Measurements from ENCODE around the gene PARD3B. TPM values are rescaled to one million over a fixed set of nuclear protein-coding genes. Genes with fewer than 3 reads are reported as not detected.

PARD3B gene
- polyA plus RNA-seq, 3 donors, result not detected

- Histone ChIP-seq H3K4me2 (replicated peaks; ENCODE audit: extremely low read depth, low read length, poor library complexity, severe bottlenecking) (no peak overlapping the region), H3K36me3 (replicated peaks in 1 of 2; ENCODE audit: control insufficient read depth in 1 of 2, insufficient read depth in 2 of 2, low read length in 2 of 2) (no peaks in the 10 kb centered on the region), H3K4me3 (replicated peaks in 1 of 3; ENCODE audit: low read depth in 2 of 3, low read length in 3 of 3) (no peak overlapping the region), H3K4me1 (ENCODE audit: control insufficient read depth in 1 of 2, insufficient read depth in 2 of 2, low read length in 2 of 2) (no peaks in the 10 kb centered on the region), H3K9me3 (replicated peaks in 1 of 2; ENCODE audit: control insufficient read depth in 1 of 2, insufficient read depth in 1 of 2, low read length in 2 of 2) (no peaks in the 10 kb centered on the region), H3K27ac (ENCODE audit: low read depth in 1 of 2, low read length in 2 of 2) (no peak overlapping the region), H4K20me1 (ENCODE audit: insufficient read depth, low read length) (no peaks in the 10 kb centered on the region), H3K9ac (ENCODE audit: insufficient read depth, low read length, poor library complexity, severe bottlenecking) (no peak overlapping the region), H3K79me2 (ENCODE audit: insufficient read depth, low read length) (no peaks in the 10 kb centered on the region), H2AFZ (ENCODE audit: insufficient read depth, low read depth, low read length, poor library complexity, severe bottlenecking) (no peak overlapping the region), H3K27me3 (ENCODE audit: control insufficient read depth in 2 of 2, insufficient read depth in 2 of 2, low read length in 2 of 2) (no peaks in the 10 kb centered on the region)
- intact Hi-C loops (cut with micrococcal nuclease), result no loop called here
- peaks cover 0 to 12% (median 8%) of the 10 kb centered on the region in 7 donors for H3K9me3 Mint-ChIP-seq
- TF ChIP-seq CTCF (IDR thresholded peaks at IDR 0.05), result no peak
- WGBS (ENCODE audit: insufficient coverage), result no CpG with 5 or more reads among the region's 1 CpG
- DNase-seq, result no peak
- no peak overlapping the region for H3K27ac Mint-ChIP-seq
- no peaks in the 10 kb centered on the region for H3K36me3 Mint-ChIP-seq
- no peak overlapping the region for H3K4me3 Mint-ChIP-seq
- H3K27me3 Mint-ChIP-seq (ENCODE audit: low read depth in 3 of 3), result no peaks in the 10 kb centered on the region
- peaks cover 6% of the 10 kb centered on the region for H3K4me1 Mint-ChIP-seq
Observed at GRCh38 chr2:205292665-205293295, 747.5 kb downstream of the PARD3B start.

DNA sequence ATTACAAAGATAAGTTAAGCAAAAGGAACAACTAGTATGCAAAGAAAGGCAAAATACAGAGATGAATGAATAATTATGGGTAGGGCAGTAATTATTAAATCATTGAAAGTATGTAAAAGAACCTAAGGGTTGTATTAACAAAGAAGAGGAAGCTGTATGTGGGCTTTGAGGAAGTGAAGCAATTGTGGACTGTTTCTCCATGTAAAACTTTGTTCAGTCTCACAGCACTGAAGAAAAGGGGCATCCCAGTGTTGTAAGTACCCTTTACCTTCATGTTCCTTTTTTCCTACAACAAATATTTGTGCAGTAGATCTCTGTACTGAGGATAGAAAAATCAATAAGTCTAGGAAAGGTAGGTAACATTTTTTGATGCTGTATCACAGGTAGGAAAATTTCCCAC is 748.3 kb downstream of the PARD3B start:
- Histone ChIP-seq H3K36me3 (replicated peaks in 1 of 2; ENCODE audit: control insufficient read depth in 1 of 2, insufficient read depth in 2 of 2, low read length in 2 of 2) (no peaks in the 10 kb centered on the region), H2AFZ (ENCODE audit: insufficient read depth, low read depth, low read length, poor library complexity, severe bottlenecking) (no peak overlapping the region), H3K9ac (ENCODE audit: insufficient read depth, low read length, poor library complexity, severe bottlenecking) (no peak overlapping the region), H4K20me1 (ENCODE audit: insufficient read depth, low read length) (no peaks in the 10 kb centered on the region), H3K4me2 (replicated peaks; ENCODE audit: extremely low read depth, low read length, poor library complexity, severe bottlenecking) (no peak overlapping the region), H3K27me3 (ENCODE audit: control insufficient read depth in 2 of 2, insufficient read depth in 2 of 2, low read length in 2 of 2) (no peaks in the 10 kb centered on the region), H3K4me1 (ENCODE audit: control insufficient read depth in 1 of 2, insufficient read depth in 2 of 2, low read length in 2 of 2) (no peaks in the 10 kb centered on the region), H3K27ac (ENCODE audit: low read depth in 1 of 2, low read length in 2 of 2) (no peak overlapping the region), H3K9me3 (replicated peaks in 1 of 2; ENCODE audit: control insufficient read depth in 1 of 2, insufficient read depth in 1 of 2, low read length in 2 of 2) (no peaks in the 10 kb centered on the region), H3K4me3 (replicated peaks in 1 of 3; ENCODE audit: low read depth in 2 of 3, low read length in 3 of 3) (no peak overlapping the region), H3K79me2 (ENCODE audit: insufficient read depth, low read length) (no peaks in the 10 kb centered on the region)
- Mint-ChIP-seq H3K4me3 (no peak overlapping the region), H3K27me3 (ENCODE audit: low read depth in 3 of 3) (no peaks in the 10 kb centered on the region), H3K36me3 (no peaks in the 10 kb centered on the region), H3K27ac (no peak overlapping the region), H3K4me1 (peaks cover 6% of the 10 kb centered on the region), H3K9me3 (peaks cover 0 to 12% (median 8%) of the 10 kb centered on the region in 7 donors)
- DNase-seq, result peak; percentile 18 to 83 (median 18)
- intact Hi-C loops (cut with micrococcal nuclease), result no loop called here
- TF ChIP-seq CTCF (IDR thresholded peaks at IDR 0.05), result no peak

All from CD14-positive monocyte (primary cell).